Epithelial cell of proximal tubule (primary cell): ENCODE measurements around the gene SERPIND1. TPM values are rescaled to one million over a fixed set of nuclear protein-coding genes. Genes with fewer than 3 reads are reported as not detected.
"Not testable (repeated sequence)": the region's sequence is repeated elsewhere in the genome, so short reads cannot be mapped to it uniquely, and the experiment has no call there.

Experiments used
- DNase-seq: peaks from one replicate; pipeline ENCODE4 v3.0.0-alpha.2; 2011; ENCODE audit warnings: low read depth
- H3K4me3 ChIP-seq: 2 replicates; pipeline ENCODE4 v1.5.1; 2011; ENCODE audit warnings: low read depth, mild to moderate bottlenecking, low read length
- total RNA-seq: library from RNA; depleted of rRNA; stranded (reverse); fragments of >200 nt; gene quantifications from 2 replicates; pipeline ENCODE4 v1.2.3, GENCODE V29; 2015
- TF ChIP-seq, protein P1 (sequence below): conservative IDR thresholded peaks from 2 replicates; pipeline ENCODE4 v1.5.1; 2012; ENCODE audit warnings: low read depth, mild to moderate bottlenecking, low read length

The SERPIND1 gene
- total RNA-seq, 1 donor from 2014 or later: not detected

- no peak overlapping the region for H3K4me3 ChIP-seq
- no peak for DNase-seq
- TF ChIP-seq, protein P1, sequence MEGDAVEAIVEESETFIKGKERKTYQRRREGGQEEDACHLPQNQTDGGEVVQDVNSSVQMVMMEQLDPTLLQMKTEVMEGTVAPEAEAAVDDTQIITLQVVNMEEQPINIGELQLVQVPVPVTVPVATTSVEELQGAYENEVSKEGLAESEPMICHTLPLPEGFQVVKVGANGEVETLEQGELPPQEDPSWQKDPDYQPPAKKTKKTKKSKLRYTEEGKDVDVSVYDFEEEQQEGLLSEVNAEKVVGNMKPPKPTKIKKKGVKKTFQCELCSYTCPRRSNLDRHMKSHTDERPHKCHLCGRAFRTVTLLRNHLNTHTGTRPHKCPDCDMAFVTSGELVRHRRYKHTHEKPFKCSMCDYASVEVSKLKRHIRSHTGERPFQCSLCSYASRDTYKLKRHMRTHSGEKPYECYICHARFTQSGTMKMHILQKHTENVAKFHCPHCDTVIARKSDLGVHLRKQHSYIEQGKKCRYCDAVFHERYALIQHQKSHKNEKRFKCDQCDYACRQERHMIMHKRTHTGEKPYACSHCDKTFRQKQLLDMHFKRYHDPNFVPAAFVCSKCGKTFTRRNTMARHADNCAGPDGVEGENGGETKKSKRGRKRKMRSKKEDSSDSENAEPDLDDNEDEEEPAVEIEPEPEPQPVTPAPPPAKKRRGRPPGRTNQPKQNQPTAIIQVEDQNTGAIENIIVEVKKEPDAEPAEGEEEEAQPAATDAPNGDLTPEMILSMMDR: no peak
These were observed 39.1 kb downstream of the SERPIND1 start for GRCh38 chr22:20813056-20813455.

DNA sequence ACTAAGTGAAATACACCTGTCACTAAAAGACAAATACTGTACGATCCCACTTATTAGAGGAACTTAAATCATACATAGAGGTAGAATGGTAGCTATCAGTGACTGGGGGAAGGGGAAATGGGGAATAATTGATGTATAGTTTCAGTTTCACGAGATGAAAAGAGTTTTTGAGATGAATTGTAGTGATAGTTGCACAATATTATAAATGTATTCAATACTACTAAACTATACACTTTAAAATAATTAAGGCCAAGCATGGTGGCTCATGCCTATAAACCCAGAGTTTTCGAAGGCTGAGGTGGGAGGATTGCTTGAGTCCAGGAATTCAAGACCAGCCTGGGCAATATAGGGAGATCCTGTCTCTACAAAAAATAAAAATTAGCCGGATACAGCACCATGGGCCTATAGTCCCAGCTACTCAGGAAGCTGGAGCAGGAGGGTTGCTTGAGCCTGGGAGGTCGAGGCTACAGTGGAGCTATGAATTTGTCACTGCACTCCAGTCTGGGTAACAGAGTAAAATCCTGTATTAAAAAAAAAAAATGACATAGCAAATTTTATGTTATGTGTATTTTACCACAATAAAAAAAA lies 40.4 kb downstream of the SERPIND1 start:
- DNase-seq: no peak
- no peak overlapping the region for H3K4me3 ChIP-seq
- TF ChIP-seq, protein P1: no peak

DNA sequence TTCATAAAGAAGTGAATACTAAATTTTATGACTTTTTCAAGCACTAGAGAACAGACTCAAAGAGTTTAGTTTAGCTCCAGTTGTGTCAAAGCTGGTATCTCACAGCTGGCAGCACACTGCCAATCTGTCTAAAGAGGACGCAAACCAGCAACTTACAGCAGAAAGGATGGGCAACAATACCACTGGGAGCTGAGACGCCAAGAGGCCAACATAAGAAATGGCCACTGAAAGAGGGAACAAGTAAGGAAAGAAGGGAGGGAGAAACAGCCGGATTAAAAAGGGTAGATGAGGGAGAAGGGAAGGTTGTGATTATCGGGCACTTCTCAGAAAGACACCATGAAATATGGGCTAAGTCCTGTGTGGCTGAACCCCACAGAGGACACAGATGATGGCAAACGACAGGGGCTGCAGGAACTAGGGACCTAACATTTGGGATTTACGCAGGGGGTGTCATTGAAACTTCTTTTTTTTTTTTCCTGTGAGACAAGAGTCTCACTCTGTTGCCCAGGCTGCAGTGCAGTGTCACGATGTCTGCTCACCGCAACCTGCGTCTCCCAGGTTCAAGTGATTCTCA lies 41.7 kb downstream of the SERPIND1 start:
- DNase-seq: no peak
- TF ChIP-seq, protein P1: no peak
- no peak overlapping the region for H3K4me3 ChIP-seq

DNA sequence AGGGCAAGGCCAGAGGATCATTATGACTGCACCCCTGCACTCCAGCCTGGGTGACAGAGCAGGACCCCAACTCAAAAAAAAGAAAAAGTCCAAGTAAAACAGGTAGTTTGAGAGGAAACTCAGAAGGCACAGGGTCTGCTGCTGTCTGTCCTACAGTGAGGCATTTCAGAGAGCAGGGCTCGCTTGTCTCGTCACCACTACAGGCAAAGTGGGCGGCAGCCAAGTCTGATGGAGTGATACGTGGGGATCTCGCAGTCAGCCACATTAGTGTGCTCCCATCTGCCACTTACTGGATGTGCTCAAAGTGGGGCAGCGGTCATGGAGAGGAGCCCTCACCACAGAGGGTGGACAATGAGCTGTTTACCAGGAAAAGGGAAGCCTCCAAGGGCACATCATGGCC lies 42.6 kb downstream of the SERPIND1 start:
- no peak overlapping the region for H3K4me3 ChIP-seq
- TF ChIP-seq, protein P1: no peak
- no peak for DNase-seq

GRCh38 chr22:20818471-20818870 lies 44.6 kb downstream of the SERPIND1 start:
- DNase-seq: no peak
- no peak overlapping the region for H3K4me3 ChIP-seq
- TF ChIP-seq, protein P1: no peak

GRCh38 chr22:20819471-20819870 lies 45.6 kb downstream of the SERPIND1 start:
- TF ChIP-seq, protein P1: no peak
- DNase-seq: no peak
- no peak overlapping the region for H3K4me3 ChIP-seq

DNA sequence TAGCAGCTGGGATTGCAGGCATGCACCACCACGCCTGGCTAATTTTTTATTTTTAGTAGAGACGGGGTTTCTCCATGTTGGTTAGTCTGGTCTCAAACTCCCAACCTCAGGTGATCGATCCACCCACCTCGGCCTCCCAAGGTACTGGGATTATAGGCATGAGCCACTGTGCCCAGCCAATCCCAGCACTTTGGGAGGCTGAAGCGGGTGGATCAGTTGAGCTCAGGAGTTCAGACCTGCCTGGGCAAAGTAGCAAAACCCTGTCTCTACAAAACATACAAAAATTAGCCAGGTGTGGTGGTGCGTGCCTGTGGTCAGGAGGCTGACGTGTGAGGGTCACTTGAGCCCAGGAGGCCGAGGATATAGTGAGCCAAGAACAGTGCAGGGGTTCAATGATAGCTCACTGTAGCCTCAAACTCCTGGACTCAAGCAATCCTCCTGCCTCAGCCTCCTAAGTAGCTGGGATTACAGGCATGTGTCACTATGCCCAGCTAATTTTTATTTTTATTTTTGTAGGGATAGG lies 47.9 kb downstream of the SERPIND1 start:
- H3K4me3 ChIP-seq, DNase-seq: not testable (repeated sequence)
